Activated T-cell treated with anti-CD3 and anti-CD28 coated beads, Interleukin-2, amount 50 U/mL, for 24 hours (primary cell): ENCODE data around the gene KRT7.

ENCODE experiments used
- DNase-seq: peaks from one replicate; pipeline ENCODE4 v3.0.0-alpha.2; 2020
- H3K27ac Mint-ChIP-seq: 2 replicates; pipeline ENCODE4 v1.8.0; 2020; ENCODE audit warnings: mild to moderate bottlenecking, mixed read lengths
- H3K27me3 Mint-ChIP-seq: 2 replicates; pipeline ENCODE4 v1.8.0; 2020; ENCODE audit warnings: mixed read lengths
- H3K36me3 Mint-ChIP-seq: 2 replicates; pipeline ENCODE4 v1.8.0; 2020; ENCODE audit warnings: low read depth, mixed read lengths
- H3K4me1 Mint-ChIP-seq: 2 replicates; pipeline ENCODE4 v1.8.0; 2020; ENCODE audit warnings: low read depth, mixed read lengths
- H3K4me3 Mint-ChIP-seq: 2 replicates; pipeline ENCODE4 v1.8.0; 2020; ENCODE audit warnings: mild to moderate bottlenecking, moderate library complexity, mixed read lengths
- H3K9me3 Mint-ChIP-seq: 2 replicates; pipeline ENCODE4 v1.8.0; 2020; ENCODE audit warnings: mixed read lengths

KRT7 gene

GRCh38 chr12:52205612-52206303 is 27.3 kb upstream of the KRT7 start:
- Mint-ChIP-seq H3K27me3 (peaks cover 23% of the 10 kb centered on the region), H3K36me3 (no peaks in the 10 kb centered on the region), H3K4me1 (peaks cover 6% of the 10 kb centered on the region), H3K27ac (no peak overlapping the region), H3K4me3 (no peak overlapping the region), H3K9me3 (no peaks in the 10 kb centered on the region)
- DNase-seq = no peak

GRCh38 chr12:52206304-52207040 is 26.6 kb upstream of the KRT7 start:
- H3K27ac Mint-ChIP-seq = no peak overlapping the region
- H3K36me3 Mint-ChIP-seq = no peaks in the 10 kb centered on the region
- DNase-seq = no peak
- H3K9me3 Mint-ChIP-seq = no peaks in the 10 kb centered on the region
- H3K4me3 Mint-ChIP-seq = no peak overlapping the region
- peaks cover 22% of the 10 kb centered on the region for H3K27me3 Mint-ChIP-seq
- H3K4me1 Mint-ChIP-seq = peaks cover 6% of the 10 kb centered on the region

DNA sequence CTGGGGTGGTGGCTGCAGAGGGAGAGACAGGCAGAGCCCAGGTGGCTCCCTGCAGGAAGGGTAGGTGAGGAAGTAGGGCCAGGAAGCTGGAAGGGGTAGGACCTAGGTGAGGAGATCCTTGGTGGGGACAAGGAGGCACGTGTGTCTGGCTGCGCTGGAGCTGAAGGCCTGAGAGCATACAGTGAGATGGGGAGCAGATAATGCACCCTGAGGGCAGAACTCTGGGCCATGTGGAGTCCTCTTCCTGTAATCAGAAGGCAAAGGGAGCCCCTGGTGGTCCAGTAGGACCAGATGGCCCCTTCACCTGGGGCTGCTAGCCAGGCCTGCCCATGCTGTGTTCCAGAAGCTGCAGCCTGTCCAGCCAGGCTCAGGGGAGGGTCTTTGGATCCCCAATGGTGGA is 25.9 kb upstream of the KRT7 start:
- H3K4me1 Mint-ChIP-seq = peaks cover 6% of the 10 kb centered on the region
- no peak overlapping the region for H3K27ac Mint-ChIP-seq
- peaks cover 17% of the 10 kb centered on the region for H3K27me3 Mint-ChIP-seq
- H3K9me3 Mint-ChIP-seq = no peaks in the 10 kb centered on the region
- H3K4me3 Mint-ChIP-seq = no peak overlapping the region
- H3K36me3 Mint-ChIP-seq = no peaks in the 10 kb centered on the region
- no peak for DNase-seq

DNA sequence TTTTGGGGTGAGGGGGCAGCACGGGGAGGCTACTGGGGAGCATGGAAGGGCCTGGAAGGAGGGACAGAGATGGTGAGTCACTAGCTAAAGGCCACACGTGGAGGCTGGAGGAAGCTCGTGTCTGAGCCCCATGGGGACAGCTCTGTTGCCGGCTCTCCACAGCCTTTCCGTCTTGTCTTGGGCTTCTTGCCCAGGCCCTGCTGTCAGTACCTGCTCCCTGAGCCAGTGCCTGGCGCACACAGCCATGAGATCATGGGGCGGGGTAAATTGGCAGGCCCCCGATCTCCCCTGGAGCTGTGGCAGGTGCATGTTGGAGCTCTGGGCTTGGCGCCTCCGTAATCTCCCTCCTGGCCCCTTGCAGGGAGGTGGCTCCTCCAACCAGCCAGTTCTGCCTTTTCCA is 25.1 kb upstream of the KRT7 start:
- DNase-seq = no peak
- no peaks in the 10 kb centered on the region for H3K9me3 Mint-ChIP-seq
- no peak overlapping the region for H3K4me3 Mint-ChIP-seq
- H3K4me1 Mint-ChIP-seq = peaks cover 4% of the 10 kb centered on the region
- H3K27ac Mint-ChIP-seq = no peak overlapping the region
- peaks cover 15% of the 10 kb centered on the region for H3K27me3 Mint-ChIP-seq
- H3K36me3 Mint-ChIP-seq = no peaks in the 10 kb centered on the region

- Mint-ChIP-seq H3K36me3 (no peaks in the 10 kb centered on the region), H3K27ac (no peak overlapping the region), H3K4me3 (no peak overlapping the region), H3K9me3 (no peaks in the 10 kb centered on the region), H3K4me1 (no peaks in the 10 kb centered on the region), H3K27me3 (peaks cover 17% of the 10 kb centered on the region)
- no peak for DNase-seq
Observed at GRCh38 chr12:52208424-52209165, 24.4 kb upstream of the KRT7 start.

- Mint-ChIP-seq H3K27ac (no peak overlapping the region), H3K27me3 (peaks cover 17% of the 10 kb centered on the region), H3K4me3 (no peak overlapping the region), H3K9me3 (no peaks in the 10 kb centered on the region), H3K4me1 (no peaks in the 10 kb centered on the region), H3K36me3 (no peaks in the 10 kb centered on the region)
- no peak for DNase-seq
Observed at GRCh38 chr12:52209321-52209720, 23.7 kb upstream of the KRT7 start.

GRCh38 chr12:52210186-52210924 is 22.7 kb upstream of the KRT7 start:
- Mint-ChIP-seq H3K27me3 (peaks cover 23% of the 10 kb centered on the region), H3K4me3 (no peak overlapping the region), H3K36me3 (no peaks in the 10 kb centered on the region), H3K4me1 (no peaks in the 10 kb centered on the region), H3K9me3 (no peaks in the 10 kb centered on the region), H3K27ac (no peak overlapping the region)
- DNase-seq = no peak

- Mint-ChIP-seq H3K27me3 (peaks cover 25% of the 10 kb centered on the region), H3K9me3 (no peaks in the 10 kb centered on the region), H3K36me3 (no peaks in the 10 kb centered on the region), H3K27ac (no peak overlapping the region), H3K4me3 (no peak overlapping the region), H3K4me1 (no peaks in the 10 kb centered on the region)
- DNase-seq = no peak
Observed at GRCh38 chr12:52210925-52211650, 22.0 kb upstream of the KRT7 start.

- Mint-ChIP-seq H3K4me1 (no peaks in the 10 kb centered on the region), H3K36me3 (no peaks in the 10 kb centered on the region), H3K27ac (no peak overlapping the region), H3K27me3 (peaks cover 25% of the 10 kb centered on the region), H3K4me3 (no peak overlapping the region), H3K9me3 (no peaks in the 10 kb centered on the region)
- DNase-seq = no peak
Observed at GRCh38 chr12:52211716-52212585, 21.1 kb upstream of the KRT7 start.

GRCh38 chr12:52212701-52213563 is 20.1 kb upstream of the KRT7 start:
- Mint-ChIP-seq H3K27me3 (peaks cover 25% of the 10 kb centered on the region), H3K4me3 (no peak overlapping the region), H3K36me3 (no peaks in the 10 kb centered on the region), H3K27ac (no peak overlapping the region), H3K4me1 (no peaks in the 10 kb centered on the region), H3K9me3 (no peaks in the 10 kb centered on the region)
- DNase-seq = no peak

DNA sequence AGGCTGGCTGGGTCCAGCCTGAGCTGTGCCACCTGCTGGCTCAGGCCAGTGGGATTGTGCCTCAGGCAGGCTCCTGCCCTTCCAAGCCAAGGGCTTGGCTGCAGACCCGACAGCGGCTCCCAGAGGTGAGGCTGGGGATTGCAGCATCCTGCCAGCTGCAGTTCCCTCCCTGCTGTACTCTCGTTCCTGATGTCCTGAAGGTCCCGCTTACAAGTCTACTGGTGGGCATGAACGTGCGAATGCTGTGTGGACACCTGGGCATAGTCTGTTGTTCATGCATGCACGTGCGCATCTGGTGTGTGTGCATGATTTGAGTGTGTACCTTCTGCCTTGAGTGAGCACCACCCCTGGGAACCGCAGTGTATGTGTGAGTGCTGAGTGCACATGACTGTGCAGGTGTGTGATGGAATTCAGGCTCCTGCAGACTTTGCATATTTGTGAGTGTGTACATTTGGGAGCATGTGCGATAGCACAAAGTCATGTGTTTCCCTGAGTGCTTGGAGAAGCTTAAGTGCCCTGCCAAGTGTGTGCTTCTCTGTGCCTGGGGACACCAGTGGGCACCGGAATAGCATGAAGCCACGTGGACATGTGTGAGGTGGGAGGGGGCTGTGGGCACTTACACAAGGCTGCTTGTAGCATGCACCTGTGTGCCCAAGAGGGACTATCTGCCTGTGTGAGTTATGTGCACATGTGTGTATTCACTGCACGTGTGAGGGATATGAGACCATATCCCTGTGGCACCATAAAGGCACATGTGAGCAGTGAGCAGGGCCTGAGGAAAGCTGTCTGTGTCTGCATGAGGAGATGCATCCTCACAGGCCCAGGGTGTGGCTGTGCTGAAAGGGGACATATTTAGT is 19.3 kb upstream of the KRT7 start:
- no peaks in the 10 kb centered on the region for H3K36me3 Mint-ChIP-seq
- no peak overlapping the region for H3K27ac Mint-ChIP-seq
- no peaks in the 10 kb centered on the region for H3K9me3 Mint-ChIP-seq
- peak; percentile 71 for DNase-seq
- H3K4me1 Mint-ChIP-seq = no peaks in the 10 kb centered on the region
- H3K27me3 Mint-ChIP-seq = peaks cover 21% of the 10 kb centered on the region
- no peak overlapping the region for H3K4me3 Mint-ChIP-seq

GRCh38 chr12:52214421-52214802 is 18.6 kb upstream of the KRT7 start:
- Mint-ChIP-seq H3K36me3 (no peaks in the 10 kb centered on the region), H3K4me3 (no peak overlapping the region), H3K9me3 (no peaks in the 10 kb centered on the region), H3K4me1 (no peaks in the 10 kb centered on the region), H3K27ac (no peak overlapping the region), H3K27me3 (peaks cover 21% of the 10 kb centered on the region)
- DNase-seq = no peak
